Kidney glomerular epithelial cell (primary cell): ENCODE results near the gene SCN1B.
A peak's percentile ranks its signal among the peaks of the same experiment; 100 is the strongest.
"Not testable (repeated sequence)": the region's sequence is repeated elsewhere in the genome, so short reads cannot be mapped to it uniquely, and the experiment has no call there.

Experiments used
- DNase-seq: peaks from one replicate; lab custom pipeline; 2025; lab: John Stamatoyannopoulos, UW

SCN1B gene

DNA sequence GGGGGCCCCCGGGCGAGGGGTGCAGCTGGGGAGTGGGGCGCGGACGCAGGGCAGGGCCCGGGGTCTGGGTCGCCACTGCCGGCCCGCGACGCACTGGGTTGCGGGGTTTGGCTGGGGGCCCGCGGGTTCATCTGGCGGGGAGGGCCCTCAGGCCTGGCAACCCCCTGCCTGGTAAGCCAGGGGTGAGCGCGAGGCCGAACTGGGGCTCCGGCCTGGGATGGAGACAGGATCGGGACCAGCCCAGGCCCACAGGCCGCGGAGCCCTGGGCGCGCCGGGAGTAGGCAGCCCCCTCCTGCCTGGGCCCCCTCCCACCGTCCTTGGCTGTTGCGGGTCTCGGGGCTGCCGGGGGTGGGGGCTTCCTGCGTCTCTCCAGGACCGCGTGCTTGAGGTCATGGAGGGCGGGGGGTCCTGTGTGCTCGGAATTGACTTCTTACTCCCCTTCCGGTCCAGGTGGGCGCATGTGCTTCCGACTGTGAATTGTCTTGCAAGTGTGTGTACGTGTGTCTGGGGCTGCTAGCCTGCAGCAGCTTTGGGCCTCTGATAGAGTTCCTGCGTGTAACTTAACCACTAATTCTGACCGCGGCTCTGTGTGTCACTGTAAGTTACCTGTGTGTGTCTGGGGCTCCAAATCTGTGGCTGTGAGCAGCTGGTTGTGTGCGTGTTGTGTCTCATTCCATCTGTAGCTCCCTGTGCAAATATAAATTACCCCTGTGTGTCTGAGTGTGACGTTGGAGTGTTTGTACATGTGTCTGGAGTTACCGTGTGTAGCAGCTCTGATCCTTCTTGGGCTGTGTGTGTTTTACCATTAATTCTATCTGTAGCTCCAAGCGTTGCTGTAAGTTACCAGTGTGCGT, 29.4 kb upstream of the SCN1B start:
- DNase-seq: peak; percentile 46

DNA sequence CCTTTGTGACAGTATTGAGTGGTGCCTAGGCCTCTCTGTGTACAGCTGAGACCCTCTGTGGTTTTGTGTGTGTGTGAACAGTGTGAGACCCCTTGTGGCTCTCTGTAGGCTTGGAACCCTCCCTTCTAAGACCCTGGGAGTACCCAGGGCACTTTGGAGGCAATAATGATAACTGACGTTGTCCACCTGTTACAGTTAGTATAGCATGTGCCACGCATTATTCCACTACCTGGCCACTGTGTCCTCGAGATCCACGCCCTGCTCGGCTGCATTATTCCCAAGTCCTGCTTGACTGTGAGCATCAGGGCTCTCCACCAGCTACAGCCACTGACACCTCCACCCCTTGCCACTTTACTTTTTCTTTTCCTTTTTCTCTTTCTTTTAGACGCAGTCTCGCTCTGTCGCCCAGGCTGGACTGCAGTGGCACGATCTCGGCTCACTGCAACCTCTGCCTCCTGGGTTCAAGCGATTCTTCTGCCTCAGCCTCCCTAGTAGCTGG, 28.2 kb upstream of the SCN1B start:
- DNase-seq: no peak

DNA sequence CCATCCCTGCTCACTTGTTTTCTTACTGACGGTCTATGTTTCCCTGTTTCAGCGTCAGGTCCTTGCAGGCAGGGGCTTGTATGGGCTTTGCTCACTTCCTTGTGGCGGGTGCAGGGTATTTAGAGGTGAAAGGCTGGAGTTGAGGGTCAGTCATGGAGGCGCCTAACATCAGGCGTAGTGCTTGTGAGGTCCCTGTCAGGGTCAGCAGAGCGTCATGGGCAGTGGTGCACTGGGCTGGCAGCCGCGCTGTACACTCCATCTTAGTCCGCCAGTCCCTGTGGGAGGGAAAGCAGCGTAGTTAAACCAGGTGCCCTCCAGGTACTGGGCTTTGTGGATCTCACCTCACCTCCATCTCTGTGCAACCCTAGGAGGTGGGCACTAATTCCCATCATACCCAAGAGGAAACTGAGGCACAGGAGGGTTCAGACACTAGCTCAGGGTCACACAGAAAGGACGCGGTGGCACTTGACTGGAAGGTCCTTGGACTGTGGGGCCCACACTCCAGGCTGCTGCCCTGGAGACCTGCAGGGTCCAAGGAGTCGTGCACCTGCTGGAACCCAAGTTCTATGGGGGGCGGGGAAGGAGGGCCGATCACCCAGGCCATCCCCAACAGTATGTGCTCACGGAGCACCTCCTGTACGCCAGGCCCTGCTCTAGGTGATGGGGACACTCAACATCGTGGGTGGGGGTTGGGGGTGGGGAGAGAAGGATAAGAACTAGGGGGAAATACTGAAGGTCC, 25.6 kb upstream of the SCN1B start:
- DNase-seq: no peak

DNA sequence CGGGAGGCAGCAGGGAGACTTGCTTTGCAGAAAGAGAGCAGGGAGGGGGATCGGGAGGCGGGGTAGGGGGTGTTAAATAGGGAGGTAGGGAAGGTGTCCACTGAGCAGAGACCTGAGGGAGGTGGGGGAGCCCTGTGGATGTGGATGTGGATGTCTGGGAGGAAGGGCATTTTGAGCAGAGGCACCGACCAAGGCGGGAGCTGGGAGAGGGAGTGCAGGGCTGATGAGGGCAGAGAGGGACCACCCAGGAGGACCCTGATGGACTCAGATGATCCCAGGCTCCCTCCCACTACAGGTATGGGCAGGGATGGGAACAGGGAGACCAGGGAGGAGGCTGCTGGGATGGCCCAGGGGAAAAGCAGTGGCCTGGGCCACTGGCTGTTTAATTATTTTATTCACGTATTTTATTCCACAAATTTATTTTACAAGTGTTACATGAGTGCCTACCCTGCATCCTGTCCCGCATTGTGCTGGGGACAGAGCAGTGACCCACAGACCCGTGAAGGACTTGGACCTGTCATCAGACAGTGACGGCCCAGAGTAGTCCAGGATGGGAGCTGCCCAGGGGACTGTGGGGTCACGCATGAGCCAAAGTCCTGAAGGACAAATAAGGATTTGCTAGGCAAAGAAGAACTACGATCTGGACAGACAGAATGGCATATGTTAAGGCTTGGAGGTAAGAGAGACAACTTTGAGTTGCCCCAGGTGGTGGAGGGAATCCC, 24.9 kb upstream of the SCN1B start:
- no peak for DNase-seq

DNA sequence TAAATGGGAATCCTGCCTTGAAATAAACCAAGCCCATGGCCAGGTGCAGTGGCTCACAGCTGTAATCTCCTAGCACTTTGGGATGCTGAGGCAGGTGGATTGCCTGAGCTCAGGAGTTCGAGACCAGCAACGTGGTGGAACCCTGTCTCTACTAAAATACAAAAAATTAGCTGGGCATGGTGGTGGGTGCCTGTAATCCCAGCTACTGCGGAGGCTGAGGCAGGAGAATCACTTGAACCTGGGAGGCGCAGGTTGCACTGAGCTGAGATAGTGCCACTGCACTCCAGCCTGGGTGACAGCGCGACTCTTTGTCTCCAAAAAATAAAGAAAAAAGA, 24.3 kb upstream of the SCN1B start:
- not testable (repeated sequence) for DNase-seq

DNA sequence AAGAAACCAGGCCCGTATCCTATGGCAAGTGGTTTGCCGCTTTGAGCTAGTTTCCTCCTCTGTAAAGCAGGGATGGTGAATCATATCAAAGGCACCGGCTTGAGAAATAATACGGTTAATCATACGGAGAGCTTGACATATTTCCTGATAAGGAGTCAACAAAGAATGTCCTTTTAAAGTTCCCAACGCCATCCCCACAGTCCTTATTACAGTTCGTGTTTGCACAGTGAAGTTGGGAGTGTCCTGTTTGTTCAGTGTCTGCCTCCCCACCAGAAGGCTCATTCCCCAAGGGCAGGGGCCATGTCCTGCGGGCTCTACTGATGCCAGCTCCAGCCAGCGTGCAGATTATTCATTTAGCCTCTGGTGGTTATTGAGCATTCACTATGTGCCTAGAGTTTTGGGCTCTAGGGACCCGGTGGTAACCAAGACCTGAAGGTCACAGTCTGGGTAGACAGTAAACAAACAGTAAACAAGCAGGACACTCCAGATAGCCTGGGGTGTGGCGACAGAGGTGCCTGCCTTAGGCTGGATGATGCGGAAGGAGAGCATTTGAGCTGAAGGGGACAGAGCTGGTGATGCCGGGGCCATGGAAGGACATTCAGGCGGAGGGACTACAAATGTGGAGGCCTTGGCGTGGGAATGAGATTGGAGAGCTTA, 23.8 kb upstream of the SCN1B start:
- DNase-seq: peak; percentile 88

DNA sequence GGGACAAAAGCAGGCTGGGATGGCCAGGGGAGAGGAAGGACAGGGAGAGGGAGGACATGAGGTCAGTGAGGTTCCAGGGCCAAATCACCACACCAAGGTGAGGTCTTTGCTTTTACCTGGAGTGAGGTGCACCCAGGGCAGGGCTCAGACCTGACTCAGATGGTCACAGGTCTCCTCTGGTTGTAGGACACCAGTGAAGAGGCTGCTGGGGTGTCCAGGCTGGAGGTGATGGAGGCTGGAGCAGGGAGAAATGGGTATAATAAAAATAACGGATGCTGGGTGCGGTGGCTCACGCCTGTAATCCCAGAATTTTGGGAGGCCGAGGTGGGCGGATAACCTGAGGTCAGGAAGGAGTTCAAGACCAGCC, 23.3 kb upstream of the SCN1B start:
- DNase-seq: no peak

DNA sequence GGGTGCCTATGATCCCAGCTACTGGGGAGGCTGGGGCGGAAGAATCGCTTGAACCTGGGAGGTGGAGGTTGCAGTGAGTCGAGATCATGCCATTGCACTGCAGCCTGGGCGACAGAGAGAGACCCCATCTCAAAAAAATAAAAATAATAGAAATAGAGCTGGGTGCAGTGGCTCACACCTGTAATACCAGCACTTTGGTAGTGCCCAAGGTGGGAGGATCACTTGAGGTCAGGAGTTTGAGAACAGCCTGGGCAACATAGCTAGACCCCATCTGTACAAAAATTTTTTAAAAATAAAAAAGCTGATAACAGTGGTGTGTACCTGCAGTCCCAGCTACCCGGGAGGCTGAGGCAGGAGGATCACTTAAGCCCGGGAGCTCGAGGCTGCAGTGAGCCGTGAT, 22.8 kb upstream of the SCN1B start:
- not testable (repeated sequence) for DNase-seq

DNA sequence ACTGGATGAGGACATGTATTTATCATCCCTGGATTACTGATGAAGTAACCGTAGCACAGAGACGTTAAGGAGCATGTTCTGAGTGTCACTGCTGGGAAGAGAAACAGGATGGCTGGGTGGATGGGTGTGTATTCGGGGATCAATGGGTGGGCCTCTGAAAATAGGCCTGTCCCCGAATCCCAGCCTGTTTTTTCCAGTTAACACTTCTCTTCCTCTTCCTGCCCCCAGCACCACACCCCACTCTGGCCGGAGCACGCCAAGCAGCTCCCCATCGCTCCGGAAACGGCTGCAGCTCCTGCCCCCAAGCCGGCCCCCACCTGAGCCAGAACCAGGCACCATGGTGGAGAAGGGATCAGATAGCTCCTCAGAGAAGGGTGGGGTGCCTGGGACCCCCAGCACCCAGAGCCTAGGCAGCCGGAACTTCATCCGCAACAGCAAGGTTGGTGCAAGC, 21.4 kb upstream of the SCN1B start:
- no peak for DNase-seq

DNA sequence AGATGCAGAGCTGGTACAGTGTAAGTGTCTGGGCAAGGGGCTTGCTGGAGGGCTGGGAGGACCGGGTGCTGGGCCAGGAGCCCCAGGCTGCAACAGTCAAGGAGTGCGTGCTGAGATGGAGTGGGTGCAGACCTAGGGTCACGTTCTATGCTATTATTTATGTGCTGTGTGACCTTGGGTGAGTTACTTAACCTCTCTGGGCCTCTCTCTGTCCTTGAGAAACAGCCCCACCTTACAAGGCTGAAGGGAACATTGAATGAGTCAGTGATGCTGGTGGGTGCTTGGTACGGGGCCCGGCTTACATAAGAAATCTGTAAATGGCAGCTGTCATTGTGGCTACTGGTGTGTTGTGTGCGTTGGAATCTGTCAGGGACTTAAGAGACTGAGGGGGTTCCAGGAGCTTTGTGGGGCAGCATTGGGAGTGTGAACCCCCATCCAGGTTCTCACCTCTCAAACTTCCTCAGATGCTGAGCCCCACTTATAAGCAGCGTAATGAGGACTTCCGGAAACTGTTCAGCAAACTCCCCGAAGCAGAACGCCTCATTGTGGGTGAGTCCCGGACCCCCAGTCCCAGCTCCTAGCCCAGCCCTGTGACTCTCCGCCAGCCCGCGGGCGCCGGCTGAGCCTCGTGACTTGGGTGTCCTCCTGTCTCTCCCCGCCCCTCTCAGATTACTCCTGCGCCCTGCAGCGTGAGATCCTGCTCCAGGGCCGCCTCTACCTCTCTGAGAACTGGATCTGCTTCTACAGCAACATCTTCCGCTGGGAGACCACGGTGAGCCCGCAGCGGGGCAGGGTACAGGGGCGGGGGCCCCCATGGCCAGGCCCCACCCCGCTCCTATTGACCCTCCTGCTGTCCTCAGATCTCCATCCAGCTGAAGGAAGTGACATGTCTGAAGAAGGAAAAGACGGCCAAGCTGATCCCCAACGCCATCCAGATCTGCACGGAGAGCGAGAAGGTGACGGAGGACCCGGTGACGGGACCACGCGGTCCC, 20.6 kb upstream of the SCN1B start:
- no peak for DNase-seq

DNA sequence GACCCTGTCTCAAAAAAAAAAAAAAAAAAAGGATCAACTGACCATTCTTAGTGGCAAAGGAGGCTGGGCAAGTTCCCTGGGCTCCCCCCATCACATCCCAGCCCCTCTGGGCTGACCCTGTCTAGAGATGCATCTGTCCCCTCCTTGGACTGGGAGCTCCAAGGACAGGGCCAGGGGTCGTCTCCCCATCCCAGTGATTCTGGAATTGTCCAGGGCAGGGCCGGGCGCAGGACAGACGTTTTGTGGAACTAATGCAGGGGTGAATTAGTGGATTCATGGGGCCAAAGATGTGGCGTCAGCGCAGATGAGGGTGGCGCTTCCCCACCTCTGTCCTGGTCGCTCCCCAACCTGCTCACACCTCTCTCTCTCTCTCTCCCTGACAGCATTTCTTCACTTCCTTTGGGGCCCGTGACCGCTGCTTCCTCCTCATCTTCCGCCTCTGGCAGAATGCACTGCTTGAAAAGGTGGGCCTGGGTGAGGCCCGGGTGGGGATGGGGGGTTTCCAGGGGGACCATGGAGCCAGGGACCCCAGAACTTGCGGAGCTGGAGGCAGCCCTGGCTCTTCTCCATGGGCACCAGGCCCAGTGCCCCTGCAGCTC, 19.1 kb upstream of the SCN1B start:
- no peak for DNase-seq

DNA sequence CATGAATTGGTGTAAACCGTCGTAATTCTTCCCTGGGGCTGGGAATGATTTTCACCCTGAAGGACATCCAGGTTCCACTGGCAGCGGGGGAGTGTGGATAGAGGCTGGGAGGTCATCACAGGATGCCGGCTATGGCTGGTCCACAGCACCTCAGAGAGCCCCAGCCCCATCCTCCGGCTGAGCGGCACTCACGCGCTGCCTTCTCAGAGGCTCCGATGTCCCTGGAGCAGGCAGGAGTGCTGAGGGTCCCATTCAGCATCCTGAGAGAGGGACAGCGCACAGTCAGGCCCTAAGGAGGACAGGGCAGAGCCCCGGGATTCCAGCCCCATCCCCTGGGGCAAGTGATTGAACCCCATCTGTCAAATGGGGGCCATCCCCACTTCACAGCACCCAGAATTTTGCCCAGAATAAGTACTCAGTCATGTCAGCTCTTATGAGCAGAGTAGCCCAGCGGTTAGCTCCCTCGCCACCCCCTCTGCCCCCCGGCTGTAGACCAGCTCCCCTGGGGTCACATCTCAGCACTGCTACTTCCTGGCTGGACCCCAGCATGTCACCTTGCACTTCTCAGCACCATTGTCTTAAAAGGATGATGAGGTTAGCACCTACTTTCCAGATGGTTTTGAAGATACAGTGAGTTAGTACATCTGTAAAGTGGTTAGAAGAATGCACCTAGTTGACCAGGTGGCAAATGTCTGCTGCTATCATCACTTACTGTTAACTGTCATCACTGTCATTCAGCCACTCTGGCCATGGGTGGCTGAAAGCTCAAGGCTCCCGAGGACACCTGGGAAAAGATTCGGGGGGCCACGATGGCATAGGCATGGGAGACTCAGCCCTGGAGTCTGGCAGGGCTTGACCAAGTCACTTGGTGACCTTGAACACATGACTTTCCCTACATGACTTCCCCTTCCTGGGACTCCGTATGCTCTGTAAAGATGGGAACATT, 18.3 kb upstream of the SCN1B start:
- DNase-seq: no peak

DNA sequence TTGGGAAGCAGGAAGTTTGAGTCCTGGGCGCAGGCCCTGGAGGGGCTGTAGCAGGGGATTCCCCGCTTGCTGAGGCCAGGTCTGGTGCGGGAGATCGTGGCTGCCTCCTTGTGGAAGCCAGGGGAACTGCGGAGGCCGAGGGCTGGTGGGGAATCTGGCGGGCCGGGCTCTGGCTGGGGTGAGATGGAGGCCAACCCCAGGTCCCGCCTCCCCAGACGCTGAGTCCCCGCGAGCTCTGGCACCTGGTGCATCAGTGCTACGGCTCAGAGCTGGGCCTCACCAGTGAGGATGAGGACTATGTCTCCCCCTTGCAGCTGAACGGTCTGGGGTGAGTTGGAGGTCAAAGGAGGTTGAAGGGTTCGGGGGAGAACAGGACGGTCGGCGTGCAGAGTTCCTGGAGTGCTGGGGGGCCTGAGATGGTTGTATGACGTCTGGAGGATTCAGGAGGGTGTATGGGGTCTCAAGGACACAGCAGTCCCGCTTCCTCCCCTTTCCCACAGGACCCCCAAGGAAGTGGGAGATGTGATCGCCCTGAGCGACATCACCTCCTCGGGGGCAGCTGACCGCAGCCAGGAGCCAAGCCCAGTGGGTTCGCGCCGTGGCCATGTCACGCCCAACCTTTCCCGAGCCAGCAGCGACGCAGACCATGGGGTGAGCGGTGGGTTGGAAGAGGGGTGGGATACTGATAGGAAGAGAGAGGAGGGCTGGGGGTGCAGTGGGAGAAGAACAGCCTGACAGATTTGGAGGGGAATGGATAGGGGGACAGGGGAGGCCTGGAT, 17.0 kb upstream of the SCN1B start:
- DNase-seq: no peak

DNA sequence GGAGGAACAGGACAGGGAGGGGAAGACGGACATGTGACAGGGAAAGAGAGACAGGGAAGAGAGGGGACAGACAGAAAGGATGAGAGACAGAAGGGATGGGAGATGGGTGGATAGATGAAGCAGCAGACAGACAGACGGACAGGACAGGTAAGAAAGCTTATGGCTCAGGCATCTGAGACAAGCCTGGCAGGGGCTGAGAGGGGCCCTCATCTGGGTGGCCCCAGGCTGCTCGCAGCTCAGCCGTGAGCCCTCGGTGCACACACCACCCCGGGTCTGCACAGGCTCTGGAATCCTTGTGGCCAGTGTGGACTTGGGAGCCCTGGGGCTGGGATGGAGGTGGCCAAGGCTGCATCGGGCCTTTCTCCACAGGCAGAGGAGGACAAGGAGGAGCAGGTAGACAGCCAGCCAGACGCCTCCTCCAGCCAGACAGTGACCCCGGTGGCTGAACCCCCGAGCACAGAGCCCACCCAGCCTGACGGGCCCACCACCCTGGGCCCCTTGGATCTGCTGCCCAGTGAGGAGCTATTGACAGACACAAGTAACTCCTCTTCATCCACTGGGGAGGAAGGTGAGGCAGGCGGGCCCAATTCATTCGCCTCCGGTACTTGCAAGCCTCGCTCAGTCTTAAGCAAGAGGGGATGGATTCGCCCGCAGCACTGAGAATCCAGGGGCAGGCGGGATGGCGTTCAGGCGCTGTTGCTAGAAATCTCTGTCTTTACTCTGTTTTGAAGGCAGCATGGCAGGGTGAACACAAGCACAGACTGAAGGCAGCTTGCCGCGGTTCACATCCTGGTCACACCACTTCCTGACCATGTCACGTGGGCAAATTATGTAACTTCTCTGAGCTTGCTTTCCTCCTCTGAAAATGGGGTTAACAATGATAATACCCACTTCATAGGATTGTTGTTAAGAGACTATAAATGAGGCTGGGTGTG, 16.2 kb upstream of the SCN1B start:
- DNase-seq: no peak

DNA sequence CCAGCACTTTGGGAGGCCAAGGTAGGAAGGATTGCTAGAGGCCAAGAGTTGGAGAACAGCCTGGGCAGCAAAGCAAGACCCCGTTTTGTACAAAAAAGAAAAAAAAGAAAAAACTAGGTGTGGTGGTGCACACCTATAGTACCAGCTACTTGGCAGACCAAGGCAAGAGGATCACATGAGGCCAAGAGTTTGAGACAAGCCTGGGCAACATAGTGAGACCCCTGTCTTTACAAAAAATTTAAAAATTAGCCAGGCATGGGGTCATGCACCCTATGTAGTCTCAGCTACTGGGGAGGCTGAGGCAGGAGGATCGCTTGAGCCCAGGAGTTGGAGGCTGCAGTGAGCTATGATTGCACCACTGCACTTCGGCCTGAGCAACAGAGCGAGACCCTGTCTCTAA, 15.5 kb upstream of the SCN1B start:
- not testable (repeated sequence) for DNase-seq

DNA sequence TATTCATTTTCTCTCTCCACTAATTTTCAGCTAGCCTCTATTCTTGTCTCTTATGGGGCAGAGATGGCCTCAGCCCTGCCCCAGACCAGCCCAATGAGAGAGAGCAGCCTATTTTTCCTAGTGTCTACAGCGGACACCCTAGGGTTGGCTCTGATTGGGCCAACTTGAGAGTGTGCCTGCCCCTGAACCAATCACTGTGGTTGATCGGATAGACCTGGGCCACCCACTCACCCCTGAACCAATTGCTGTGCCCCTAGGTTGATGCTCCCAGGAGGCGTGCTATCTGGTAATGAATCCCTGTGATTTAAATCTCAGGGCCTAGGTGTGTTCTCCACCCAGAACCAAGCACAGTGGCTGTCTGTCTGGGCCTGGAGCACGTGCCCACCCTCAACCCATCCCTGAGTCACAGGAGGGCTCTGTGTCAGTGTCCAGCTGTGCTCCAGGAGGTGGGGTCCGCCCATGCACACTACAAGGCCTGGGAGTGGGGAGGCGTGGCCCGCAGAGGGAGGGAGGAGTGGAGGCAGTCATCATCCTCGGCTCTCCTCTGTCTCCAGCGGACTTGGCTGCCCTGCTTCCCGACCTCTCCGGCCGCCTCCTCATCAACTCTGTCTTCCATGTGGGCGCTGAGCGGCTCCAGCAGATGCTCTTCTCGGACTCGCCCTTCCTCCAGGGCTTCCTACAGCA, 14.9 kb upstream of the SCN1B start:
- no peak for DNase-seq

DNA sequence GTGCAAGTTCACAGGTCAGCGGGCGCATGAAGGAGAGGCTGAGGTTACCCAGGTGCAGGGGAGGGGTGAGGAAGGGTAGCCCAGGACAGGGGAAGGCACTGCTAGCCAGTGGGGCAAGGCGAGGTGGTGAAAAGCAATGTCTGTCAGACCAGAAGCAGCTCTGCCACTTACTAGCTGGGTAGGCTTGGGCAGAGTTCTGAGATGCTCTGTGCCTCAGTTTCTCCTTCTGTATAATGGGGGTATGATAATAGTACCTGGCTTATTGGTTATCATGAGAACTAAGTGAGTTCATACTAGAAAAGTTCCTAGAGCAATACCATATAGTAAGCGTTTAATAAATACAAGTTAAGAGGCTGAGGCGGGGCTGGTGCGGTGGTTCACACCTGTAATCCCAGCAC, 14.3 kb upstream of the SCN1B start:
- no peak for DNase-seq
